Upper lobe of left lung (tissue), 6 donors: ENCODE results near the gene F13A1. TPM values are rescaled to one million over a fixed set of nuclear protein-coding genes. Genes with fewer than 3 reads are reported as not detected.

ENCODE experiments used
- ATAC-seq, 2 donors: fragments of 200-7000 bp; cut with Tn5 transposase; one replicate each; pipeline ENCODE4 v1.9.1; 2022; ENCODE audit warnings: mild to moderate bottlenecking in 2 of 2, moderate library complexity in 2 of 2; ENCODE audit not compliant: low FRiP score in 2 of 2
- DNase-seq, 2 donors: peaks; one replicate each; pipeline ENCODE4 v3.0.0-alpha.2; 2019 to 2020
- H3K27ac ChIP-seq, 4 donors: fragments of 200-600 bp; sonication (generic); one replicate each; pipeline ENCODE4 v1.5.1; 2016 to 2019
- H3K27me3 ChIP-seq, 4 donors: fragments of 200-600 bp; sonication (generic); one replicate each; pipeline ENCODE4 v1.5.1; 2017 to 2019
- H3K36me3 ChIP-seq, 4 donors: fragments of 200-600 bp; sonication (generic); one replicate each; pipeline ENCODE4 v1.5.1; 2016 to 2019
- H3K4me1 ChIP-seq, 4 donors: fragments of 200-600 bp; sonication (generic); one replicate each; pipeline ENCODE4 v1.5.1; 2018 to 2019
- H3K4me3 ChIP-seq, 4 donors: fragments of 200-600 bp; sonication (generic); one replicate each; pipeline ENCODE4 v1.5.1; 2017 to 2019; ENCODE audit warnings: mild to moderate bottlenecking in 2 of 4, moderate library complexity in 1 of 4
- H3K9me3 ChIP-seq, 4 donors: fragments of 200-600 bp; sonication (generic); one replicate each; pipeline ENCODE4 v1.5.1; 2018 to 2019
- EP300 ChIP-seq, 4 donors: sonication (generic); formaldehyde crosslinking; IDR thresholded peaks; one replicate each; pipeline ENCODE4 v1.5.1; 2017; ENCODE audit warnings: antibody characterized with exemption in 4 of 4, control low read depth in 2 of 4
- POLR2A ChIP-seq, 4 donors: fragments of 450-650 bp; IDR thresholded peaks; one replicate each; pipeline ENCODE4 v1.5.1; 2016 to 2017; ENCODE audit warnings: antibody characterized with exemption in 4 of 4, mild to moderate bottlenecking in 2 of 4
- POLR2AphosphoS5 ChIP-seq, 2 donors: sonication (generic); formaldehyde crosslinking; IDR thresholded peaks; one replicate each; pipeline ENCODE4 v1.5.1; 2017; ENCODE audit warnings: antibody characterized with exemption in 2 of 2
- WGBS, 2 donors: methylation state at CpG; one replicate each; pipeline ENCODE4 v1.1.5; 2017 to 2018; 5-methylcytosine and 5-hydroxymethylcytosine counted together
- total RNA-seq, 6 donors: library from RNA; depleted of rRNA in 4 of 6; stranded (reverse); fragments of >200 nt in 4 of 6; gene quantifications; one replicate each; pipeline versions ENCODE4 v1.1.0 to v1.2.1, GENCODE V29; 2016 to 2021
- TF ChIP-seq, protein P1 (sequence below), 6 experiments: fragments of 450-650 bp in 4 of 6; fragments of 200-600 bp in 2 of 6; sonication (generic) in 2 of 6; IDR thresholded peaks; one replicate each; pipeline ENCODE4 v1.5.1; 2016 to 2019; ENCODE audit warnings: antibody characterized with exemption in 6 of 6
- donor health status: DM: no; HTN: no; CAD: no; lungs with moderate emphysema.
- donor health status: DM: no; HTN: yes; CAD: no; lungs with severe emphysema.

F13A1 gene
- total RNA-seq, 6 donors from 2014 or later: 7.3 to 146 (median 39.2) TPM

DNA sequence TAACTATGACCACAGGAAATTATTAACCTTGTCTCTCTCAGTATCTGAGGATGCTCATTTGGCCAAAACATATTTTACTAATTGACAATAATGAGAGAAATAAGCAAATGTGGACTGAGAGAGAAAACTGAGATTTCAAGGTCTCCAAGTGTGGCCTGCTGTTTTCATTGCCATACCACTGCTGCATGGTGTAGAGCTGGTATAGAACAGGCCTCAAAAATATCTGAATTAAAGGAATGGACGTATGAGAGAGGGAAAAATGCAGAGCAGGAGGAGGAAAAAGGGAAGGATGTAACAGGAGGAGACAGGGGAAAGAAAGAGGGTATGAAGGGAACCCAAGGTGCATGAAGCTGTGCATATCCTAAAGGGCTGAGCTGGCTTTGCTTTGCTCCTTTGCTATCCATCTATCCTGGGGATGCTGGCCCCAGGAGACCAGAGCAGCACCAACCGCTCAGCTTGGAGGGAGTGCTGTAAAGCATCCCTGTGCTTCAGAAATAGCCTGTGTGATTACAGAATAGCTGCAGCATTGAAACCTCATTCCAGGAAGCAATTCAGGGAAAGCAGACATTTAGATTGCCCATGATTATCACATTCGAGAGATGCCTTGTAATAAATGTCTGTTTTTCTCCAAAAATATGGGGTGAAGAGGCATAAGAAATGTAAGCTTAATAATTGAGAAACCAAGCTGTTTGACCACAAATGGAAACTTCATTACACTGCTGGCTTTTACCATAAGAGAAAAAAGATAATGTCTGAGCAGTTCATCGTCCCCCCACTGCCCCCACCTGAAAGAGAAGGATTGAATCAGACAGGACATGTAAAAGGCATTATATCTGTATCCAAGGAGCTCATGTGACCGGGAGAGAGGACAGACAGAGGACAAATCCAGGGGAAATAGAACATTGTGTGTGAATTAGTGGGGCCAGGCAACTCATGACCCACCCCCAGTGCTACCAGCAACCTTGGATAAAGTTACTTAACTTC lies 80.6 kb downstream of the F13A1 start:
- H3K27ac ChIP-seq: no peak overlapping the region
- WGBS, 2 donors: 67 to 74% methylated on average over 5 of the region's 5 CpGs
- no peak overlapping the region for H3K4me3 ChIP-seq
- TF ChIP-seq POLR2AphosphoS5 (IDR thresholded peaks at IDR 0.05): no peak
- TF ChIP-seq, protein P1, sequence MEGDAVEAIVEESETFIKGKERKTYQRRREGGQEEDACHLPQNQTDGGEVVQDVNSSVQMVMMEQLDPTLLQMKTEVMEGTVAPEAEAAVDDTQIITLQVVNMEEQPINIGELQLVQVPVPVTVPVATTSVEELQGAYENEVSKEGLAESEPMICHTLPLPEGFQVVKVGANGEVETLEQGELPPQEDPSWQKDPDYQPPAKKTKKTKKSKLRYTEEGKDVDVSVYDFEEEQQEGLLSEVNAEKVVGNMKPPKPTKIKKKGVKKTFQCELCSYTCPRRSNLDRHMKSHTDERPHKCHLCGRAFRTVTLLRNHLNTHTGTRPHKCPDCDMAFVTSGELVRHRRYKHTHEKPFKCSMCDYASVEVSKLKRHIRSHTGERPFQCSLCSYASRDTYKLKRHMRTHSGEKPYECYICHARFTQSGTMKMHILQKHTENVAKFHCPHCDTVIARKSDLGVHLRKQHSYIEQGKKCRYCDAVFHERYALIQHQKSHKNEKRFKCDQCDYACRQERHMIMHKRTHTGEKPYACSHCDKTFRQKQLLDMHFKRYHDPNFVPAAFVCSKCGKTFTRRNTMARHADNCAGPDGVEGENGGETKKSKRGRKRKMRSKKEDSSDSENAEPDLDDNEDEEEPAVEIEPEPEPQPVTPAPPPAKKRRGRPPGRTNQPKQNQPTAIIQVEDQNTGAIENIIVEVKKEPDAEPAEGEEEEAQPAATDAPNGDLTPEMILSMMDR (IDR thresholded peaks at IDR 0.05): no peak
- TF ChIP-seq EP300 (IDR thresholded peaks at IDR 0.05): no peak
- TF ChIP-seq POLR2A (IDR thresholded peaks at IDR 0.05): no peak
- H3K4me1 ChIP-seq: no peaks in the 10 kb centered on the region
- H3K27me3 ChIP-seq: no peaks in the 10 kb centered on the region
- H3K9me3 ChIP-seq: no peaks in the 10 kb centered on the region
- H3K36me3 ChIP-seq: no peaks in the 10 kb centered on the region
- ATAC-seq: no peak
- no peak for DNase-seq

DNA sequence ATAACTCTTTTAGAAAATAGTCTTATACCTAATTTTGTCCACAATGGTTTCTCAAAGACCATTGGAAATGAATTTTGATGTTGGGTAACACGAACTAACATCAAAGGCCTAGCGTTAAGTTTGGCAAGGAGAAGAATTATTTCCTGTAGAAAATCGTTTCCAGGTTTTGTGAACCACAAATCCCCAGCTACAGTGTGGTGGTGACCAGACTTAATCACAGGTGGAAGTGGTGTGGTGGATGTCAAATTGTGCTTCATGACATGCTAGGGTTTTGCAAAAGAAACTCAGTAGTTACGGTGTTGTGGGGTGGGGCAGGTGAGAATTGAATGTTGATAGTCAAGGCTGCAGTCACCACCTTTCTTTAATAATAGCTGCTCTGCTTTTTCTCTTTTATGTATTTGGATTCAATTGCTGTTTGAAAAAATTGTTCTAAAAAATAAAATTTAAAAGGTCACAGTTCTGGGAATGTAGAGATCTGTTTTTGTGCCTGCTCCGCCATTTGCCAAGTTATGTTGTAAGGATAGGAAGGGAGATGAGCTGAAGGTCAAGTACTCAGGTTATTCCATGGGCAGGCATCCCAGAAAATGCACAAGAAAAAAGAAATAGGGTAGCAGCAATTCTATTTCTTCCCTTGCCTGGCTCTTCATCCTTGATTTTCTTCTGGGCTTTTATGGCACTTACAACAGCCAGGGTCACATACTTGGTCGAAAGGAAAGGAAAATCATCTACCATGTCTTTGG lies 83.6 kb downstream of the F13A1 start:
- 56 to 63% methylated on average over 6 of the region's 6 CpGs for WGBS, 2 donors
- H3K36me3 ChIP-seq: no peaks in the 10 kb centered on the region
- no peak for DNase-seq
- no peak overlapping the region for H3K4me3 ChIP-seq
- no peak overlapping the region for H3K27ac ChIP-seq
- no peak for ATAC-seq
- TF ChIP-seq, protein P1 (IDR thresholded peaks at IDR 0.05): no peak
- H3K9me3 ChIP-seq: no peaks in the 10 kb centered on the region
- no peaks in the 10 kb centered on the region for H3K27me3 ChIP-seq
- H3K4me1 ChIP-seq: no peaks in the 10 kb centered on the region

DNA sequence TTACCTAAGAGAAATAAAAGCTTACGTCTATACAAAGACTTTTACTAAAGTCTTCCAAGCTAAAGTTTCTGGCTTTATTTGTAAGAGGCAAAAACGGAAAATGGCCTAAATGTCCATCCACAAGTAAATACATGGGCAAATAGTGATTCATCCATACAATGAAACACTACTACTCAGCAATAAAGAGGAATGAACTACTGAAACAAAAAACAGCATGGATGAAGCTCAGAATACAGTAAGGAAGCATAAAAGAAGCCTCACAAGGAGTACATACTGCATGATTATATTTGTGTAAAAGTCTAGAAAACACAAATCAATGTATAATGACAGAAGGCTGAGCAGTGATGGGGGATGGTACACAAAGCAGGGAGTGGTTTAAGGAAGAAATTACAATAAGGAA lies 84.7 kb downstream of the F13A1 start:
- DNase-seq: no peak
- Histone ChIP-seq H3K4me3 (no peak overlapping the region), H3K27ac (no peak overlapping the region), H3K9me3 (no peaks in the 10 kb centered on the region), H3K27me3 (no peaks in the 10 kb centered on the region), H3K36me3 (no peaks in the 10 kb centered on the region), H3K4me1 (no peaks in the 10 kb centered on the region)
- no peak for TF ChIP-seq POLR2A (IDR thresholded peaks at IDR 0.05)
- 80 to 86% methylated on average over 2 of the region's 2 CpGs for WGBS, 2 donors
- no peak for ATAC-seq

DNA sequence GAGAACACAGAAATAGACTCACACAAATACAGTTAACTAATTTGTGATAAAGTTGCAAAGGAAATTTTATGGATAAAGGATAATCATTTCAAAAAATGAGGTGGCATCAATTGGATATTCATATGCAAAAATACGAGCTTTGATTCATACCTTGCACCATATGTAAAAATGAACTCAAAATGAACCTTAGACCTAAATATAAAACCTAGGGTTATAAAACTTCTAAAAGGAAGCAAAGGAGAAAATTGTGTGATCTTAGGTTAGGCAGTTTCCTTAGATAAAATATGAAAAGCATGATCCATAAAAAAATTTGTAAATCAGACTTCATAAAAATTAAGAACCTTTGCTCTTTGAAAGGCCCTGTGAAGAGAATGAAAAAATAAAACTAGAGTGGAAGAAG lies 85.5 kb downstream of the F13A1 start:
- DNase-seq: no peak
- H3K9me3 ChIP-seq: no peaks in the 10 kb centered on the region
- H3K27me3 ChIP-seq: no peaks in the 10 kb centered on the region
- H3K27ac ChIP-seq: no peak overlapping the region
- no peak overlapping the region for H3K4me3 ChIP-seq
- ATAC-seq: no peak
- H3K4me1 ChIP-seq: no peaks in the 10 kb centered on the region
- no peaks in the 10 kb centered on the region for H3K36me3 ChIP-seq
- TF ChIP-seq POLR2AphosphoS5 (IDR thresholded peaks at IDR 0.05): no peak
- TF ChIP-seq, protein P1 (IDR thresholded peaks at IDR 0.05): no peak
- TF ChIP-seq EP300 (IDR thresholded peaks at IDR 0.05): no peak
- TF ChIP-seq POLR2A (IDR thresholded peaks at IDR 0.05): no peak
- 87 to 89% methylated on average over 1 of the region's 1 CpG for WGBS, 2 donors

DNA sequence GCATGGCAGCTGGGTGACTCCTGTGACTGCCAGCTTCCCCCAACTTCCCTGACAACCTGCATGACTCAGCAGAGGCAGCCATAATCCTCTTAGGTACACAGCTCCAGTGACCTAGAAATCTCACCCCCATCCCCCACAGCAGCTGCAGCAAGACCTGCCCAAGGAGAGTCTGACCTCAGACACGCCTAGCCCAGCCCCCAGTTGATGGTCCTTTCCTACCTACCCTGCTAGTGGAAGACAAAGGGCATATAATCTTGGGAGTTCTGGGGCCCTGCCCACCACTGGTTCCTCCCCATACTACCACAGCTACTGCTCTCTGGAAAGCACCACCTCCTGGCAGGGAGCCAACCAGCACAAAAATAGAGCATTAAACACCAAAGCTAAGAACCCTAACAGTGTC lies 90.2 kb downstream of the F13A1 start:
- H3K4me3 ChIP-seq: no peak overlapping the region
- H3K4me1 ChIP-seq: peaks cover 0 to 3% (median 0%) of the 10 kb centered on the region in 4 donors
- WGBS, 2 donors: 100% methylated on average over 1 of the region's 1 CpG; no CpG with 5 or more reads in 1 of the 2 donors
- no peak overlapping the region for H3K27ac ChIP-seq
- DNase-seq: no peak
- no peaks in the 10 kb centered on the region for H3K36me3 ChIP-seq
- H3K9me3 ChIP-seq: no peaks in the 10 kb centered on the region
- TF ChIP-seq, protein P1 (IDR thresholded peaks at IDR 0.05): no peak
- TF ChIP-seq POLR2AphosphoS5 (IDR thresholded peaks at IDR 0.05) (no peak), EP300 (IDR thresholded peaks at IDR 0.05) (no peak), POLR2A (IDR thresholded peaks at IDR 0.05) (no peak)
- ATAC-seq: no peak
- no peaks in the 10 kb centered on the region for H3K27me3 ChIP-seq
